ENCODE data around the gene KBTBD3. TPM values are rescaled to one million over a fixed set of nuclear protein-coding genes. Genes with fewer than 3 reads are reported as not detected.

KBTBD3 gene, protein sequence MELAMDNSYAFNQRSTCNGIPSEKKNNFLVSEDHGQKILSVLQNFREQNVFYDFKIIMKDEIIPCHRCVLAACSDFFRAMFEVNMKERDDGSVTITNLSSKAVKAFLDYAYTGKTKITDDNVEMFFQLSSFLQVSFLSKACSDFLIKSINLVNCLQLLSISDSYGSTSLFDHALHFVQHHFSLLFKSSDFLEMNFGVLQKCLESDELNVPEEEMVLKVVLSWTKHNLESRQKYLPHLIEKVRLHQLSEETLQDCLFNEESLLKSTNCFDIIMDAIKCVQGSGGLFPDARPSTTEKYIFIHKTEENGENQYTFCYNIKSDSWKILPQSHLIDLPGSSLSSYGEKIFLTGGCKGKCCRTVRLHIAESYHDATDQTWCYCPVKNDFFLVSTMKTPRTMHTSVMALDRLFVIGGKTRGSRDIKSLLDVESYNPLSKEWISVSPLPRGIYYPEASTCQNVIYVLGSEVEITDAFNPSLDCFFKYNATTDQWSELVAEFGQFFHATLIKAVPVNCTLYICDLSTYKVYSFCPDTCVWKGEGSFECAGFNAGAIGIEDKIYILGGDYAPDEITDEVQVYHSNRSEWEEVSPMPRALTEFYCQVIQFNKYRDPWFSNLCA
- 3.2 and 4.8 TPM in 2 replicates for total RNA-seq (2021)
- Bru-seq, nascent RNA, result percentile 47 among the genes with signal in this experiment
- percentile 47 among the genes with signal in this experiment for BruChase-seq, experiment 1, labeled RNA remaining after a 2-hour chase
- percentile 34 among the genes with signal in this experiment for BruChase-seq, experiment 2, labeled RNA remaining after a 6-hour chase
- long read RNA-seq, transcript KBTBD3-205 (4 exons, 2,682 nt), result major isoform, 12 of 18 reads
- long read RNA-seq, partial matches to known transcripts, result 1 of 18 reads
- long read RNA-seq, other reads (novel, unspliced or antisense), result 3 of 18 reads

DNA sequence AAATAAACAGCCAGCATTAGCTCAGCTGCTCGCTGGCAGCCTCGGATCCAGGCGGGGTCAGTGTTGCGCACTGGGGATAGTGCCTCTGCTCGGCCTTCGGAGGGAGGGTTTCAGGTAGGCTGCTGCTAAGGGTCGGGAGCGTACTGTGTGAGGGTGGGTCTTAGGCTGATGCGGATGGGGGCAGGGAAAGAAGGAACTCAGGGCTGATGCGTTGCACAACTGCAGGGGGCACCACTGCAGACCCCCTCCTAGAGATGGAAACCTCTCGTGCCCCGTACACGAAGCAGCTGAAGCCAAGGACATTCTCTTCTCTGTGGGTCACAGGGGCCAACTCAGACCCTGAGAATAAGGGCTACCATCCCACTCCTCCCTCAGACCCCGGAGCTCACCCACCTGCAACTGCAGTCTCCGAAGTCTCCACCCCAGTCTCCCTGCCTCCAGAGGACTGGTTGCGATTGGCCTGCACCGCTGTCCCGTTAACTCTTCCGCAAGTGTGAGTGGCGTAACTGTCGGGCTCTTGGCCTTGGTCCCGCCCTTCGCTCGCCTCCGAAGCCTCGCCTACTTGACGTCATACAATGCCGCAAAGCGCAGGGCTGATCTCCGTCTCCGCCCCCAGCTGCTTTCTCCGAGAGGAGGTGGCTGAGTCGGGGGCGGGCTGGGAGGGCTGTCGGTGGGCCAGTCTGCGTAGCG is at the start of gene KBTBD3:
TSS of gene KBTBD3 (minus strand) at position 429 of the 690 bp plus-strand sequence. CDS start 18,250 bp downstream, outside the sequence.
- ChIA-PET POLR2A (ENCODE audit: low non-redundant PET) (interaction anchor here (0.9 kb wide), 1 partner anchor 882 kb away, joined by 3 read pairs; no protein-coding TSS in a partner anchor), CTCF (interaction anchor here (0.5 to 0.6 kb wide), 2 partner anchors 960 to 1305 kb away, joined by 4 to 5 read pairs; no protein-coding TSS in a partner anchor)
- H3K27me3 ChIP-seq (replicated peaks; ENCODE audit: insufficient read depth, low read depth, low read length, poor library complexity), result no peaks in the 10 kb centered on the region
- peaks cover 17% of the 10 kb centered on the region for H3K4me1 ChIP-seq (ENCODE audit: insufficient read depth, low read length, poor library complexity, severe bottlenecking)
- peak within 1 kb of the TSS; percentile 96 for H3K27ac ChIP-seq (ENCODE audit: low read depth, low read length, poor library complexity, severe bottlenecking)
- BruUV-seq (replicated peaks), result no TSS peak
- TF ChIP-seq, protein P1, sequence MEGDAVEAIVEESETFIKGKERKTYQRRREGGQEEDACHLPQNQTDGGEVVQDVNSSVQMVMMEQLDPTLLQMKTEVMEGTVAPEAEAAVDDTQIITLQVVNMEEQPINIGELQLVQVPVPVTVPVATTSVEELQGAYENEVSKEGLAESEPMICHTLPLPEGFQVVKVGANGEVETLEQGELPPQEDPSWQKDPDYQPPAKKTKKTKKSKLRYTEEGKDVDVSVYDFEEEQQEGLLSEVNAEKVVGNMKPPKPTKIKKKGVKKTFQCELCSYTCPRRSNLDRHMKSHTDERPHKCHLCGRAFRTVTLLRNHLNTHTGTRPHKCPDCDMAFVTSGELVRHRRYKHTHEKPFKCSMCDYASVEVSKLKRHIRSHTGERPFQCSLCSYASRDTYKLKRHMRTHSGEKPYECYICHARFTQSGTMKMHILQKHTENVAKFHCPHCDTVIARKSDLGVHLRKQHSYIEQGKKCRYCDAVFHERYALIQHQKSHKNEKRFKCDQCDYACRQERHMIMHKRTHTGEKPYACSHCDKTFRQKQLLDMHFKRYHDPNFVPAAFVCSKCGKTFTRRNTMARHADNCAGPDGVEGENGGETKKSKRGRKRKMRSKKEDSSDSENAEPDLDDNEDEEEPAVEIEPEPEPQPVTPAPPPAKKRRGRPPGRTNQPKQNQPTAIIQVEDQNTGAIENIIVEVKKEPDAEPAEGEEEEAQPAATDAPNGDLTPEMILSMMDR (conservative IDR thresholded peaks at IDR 0.05; ENCODE audit: low read depth, low read length), result peak; percentile 66
- no peak for TF ChIP-seq EZH2 (IDR thresholded peaks at IDR 0.05; ENCODE audit: borderline replicate concordance, low read depth, low read length, poor library complexity, severe bottlenecking)
- intact Hi-C loops (cut with micrococcal nuclease; ENCODE audit: unreplicated experiment), result no loop called here
- H3K9me3 ChIP-seq (ENCODE audit: low read depth, low read length, poor library complexity, severe bottlenecking), result no peaks in the 10 kb centered on the region
- peak within 1 kb of the TSS; percentile 82 for H3K4me3 ChIP-seq (ENCODE audit: low read depth, low read length, poor library complexity, severe bottlenecking)
- H3K36me3 ChIP-seq (ENCODE audit: insufficient read depth, low read length, poor library complexity, severe bottlenecking), result peaks cover 26% of the 10 kb centered on the region
- peak; percentile 100 for DNase-seq (ENCODE audit: low spot score)

DNA sequence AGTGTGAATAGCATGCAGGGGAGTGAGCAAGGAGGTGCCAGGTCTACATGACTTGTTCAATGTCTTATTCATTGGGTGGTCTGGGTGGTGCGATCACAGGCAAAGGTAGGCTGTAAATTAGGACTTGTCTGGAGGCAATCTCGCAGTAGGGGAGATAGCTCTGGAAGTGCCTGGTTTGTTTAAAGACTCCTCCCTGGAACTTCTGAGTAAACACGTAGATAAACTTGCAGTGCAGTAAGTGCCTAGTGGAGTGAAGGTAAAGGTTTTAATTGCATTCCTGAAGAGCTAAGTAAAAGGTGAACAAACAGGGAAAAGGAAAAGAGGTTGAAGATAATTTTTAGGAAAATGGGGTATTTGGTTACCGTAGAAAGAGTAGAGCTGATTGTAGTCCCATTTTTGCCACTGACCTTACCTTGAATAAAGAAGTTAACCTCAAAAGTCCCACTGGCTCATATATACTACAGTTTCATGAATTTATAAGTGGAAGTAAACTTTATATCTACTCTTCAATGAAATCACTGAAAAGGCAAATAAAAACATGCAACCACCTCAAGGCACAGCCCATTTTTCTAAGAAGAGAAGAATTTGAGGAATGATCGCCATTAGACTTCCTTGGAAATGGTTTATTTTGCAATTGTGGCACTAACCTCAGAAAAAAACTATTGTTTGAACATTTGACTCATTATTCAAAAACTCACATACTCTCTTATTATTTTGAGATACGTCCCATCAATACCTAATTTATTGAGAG is 44.6 kb upstream of the KBTBD3 start:
- no peak for DNase-seq (ENCODE audit: low spot score)
- intact Hi-C loops (cut with micrococcal nuclease; ENCODE audit: unreplicated experiment), result no loop called here
- Histone ChIP-seq H3K4me3 (ENCODE audit: low read depth, low read length, poor library complexity, severe bottlenecking) (no peak overlapping the region), H3K27me3 (replicated peaks; ENCODE audit: insufficient read depth, low read depth, low read length, poor library complexity) (peaks cover 21% of the 10 kb centered on the region), H3K9me3 (ENCODE audit: low read depth, low read length, poor library complexity, severe bottlenecking) (no peaks in the 10 kb centered on the region), H3K27ac (ENCODE audit: low read depth, low read length, poor library complexity, severe bottlenecking) (no peak overlapping the region), H3K36me3 (ENCODE audit: insufficient read depth, low read length, poor library complexity, severe bottlenecking) (no peaks in the 10 kb centered on the region), H3K4me1 (ENCODE audit: insufficient read depth, low read length, poor library complexity, severe bottlenecking) (no peaks in the 10 kb centered on the region)
- CTCF ChIA-PET, result no interaction called here
- TF ChIP-seq, protein P1 (conservative IDR thresholded peaks at IDR 0.05; ENCODE audit: low read depth, low read length), result no peak
- TF ChIP-seq EZH2 (IDR thresholded peaks at IDR 0.05; ENCODE audit: borderline replicate concordance, low read depth, low read length, poor library complexity, severe bottlenecking), result no peak
- POLR2A ChIA-PET (ENCODE audit: low non-redundant PET), result no interaction called here
- no TSS peak for BruUV-seq (replicated peaks)
